B cell (primary cell): ENCODE results near the gene AKT2. TPM values are rescaled to one million over a fixed set of nuclear protein-coding genes. Genes with fewer than 3 reads are reported as not detected.

Source experiments
- ATAC-seq: fragments of 200-7000 bp; cut with Tn5 transposase; one replicate; pipeline ENCODE4 v1.10.0; 2021; ENCODE audit warnings: low read depth, mild to moderate bottlenecking, moderate number of reproducible peaks, moderate library complexity
- CTCF ChIA-PET: fragments of 350-600 bp; sonication (Branson Sonifier 250); formaldehyde crosslinking; loops from one replicate; lab custom pipeline; 2021; ENCODE audit warnings: antibody characterized with exemption, inconsistent platforms; lab: Charles Lee
- POLR2A ChIA-PET: fragments of 350-600 bp; sonication (Branson Sonifier 250); formaldehyde crosslinking; loops from one replicate; lab custom pipeline; 2021; ENCODE audit warnings: antibody characterized with exemption; lab: Charles Lee
- DNase-seq: peaks from one replicate; pipeline ENCODE4 v3.0.0; 2013
- H2AFZ ChIP-seq: 2 replicates; pipeline ENCODE4 v1.6.1; 2012; ENCODE audit warnings: mild to moderate bottlenecking, low read depth, low read length; ENCODE audit not compliant: insufficient read depth, poor library complexity, severe bottlenecking
- H3K27ac ChIP-seq, 2 donors: 1 replicate in 1 of 2; 2 replicates in 1 of 2; pipeline ENCODE4 v1.5.1; 2012 to 2013; ENCODE audit warnings: low read length in 2 of 2, mild to moderate bottlenecking in 2 of 2, moderate library complexity in 1 of 2
- H3K27me3 ChIP-seq, 4 experiments: fragments of 200-600 bp in 1 of 4; sonication (generic) in 1 of 4; replicated peaks in 1 of 4; 1 replicate in 2 of 4; 2 replicates in 2 of 4; pipeline versions ENCODE4 v1.6.1 to v1.7.0; 2013 to 2016; ENCODE audit warnings: low read length in 3 of 4, mild to moderate bottlenecking in 2 of 4, mixed read lengths in 1 of 4, moderate library complexity in 1 of 4; ENCODE audit not compliant: insufficient read depth in 4 of 4, control insufficient read depth in 3 of 4; ENCODE audit errors: control extremely low read depth in 1 of 4
- H3K36me3 ChIP-seq, 2 experiments: replicated peaks in 1 of 2; 1 replicate in 1 of 2; 2 replicates in 1 of 2; pipeline versions ENCODE4 v1.6.1 to v1.7.1; 2013; ENCODE audit warnings: low read length in 1 of 2; ENCODE audit not compliant: insufficient read depth in 2 of 2, control insufficient read depth in 1 of 2; ENCODE audit errors: control extremely low read depth in 1 of 2, extremely low read depth in 1 of 2
- H3K4me1 ChIP-seq, 2 donors: fragments of 200-600 bp in 1 of 2; sonication (generic) in 1 of 2; 1 replicate in 1 of 2; 2 replicates in 1 of 2; pipeline versions ENCODE4 v1.5.1 to v1.6.1; 2013 to 2017; ENCODE audit warnings: low read length in 2 of 2; ENCODE audit not compliant: control insufficient read depth in 2 of 2, insufficient read depth in 2 of 2
- H3K4me2 ChIP-seq: replicated peaks from 2 replicates; pipeline ENCODE3; 2012; ENCODE audit warnings: mild to moderate bottlenecking, low read depth, low read length; ENCODE audit not compliant: poor library complexity, severe bottlenecking
- H3K4me3 ChIP-seq, 5 experiments: fragments of 200-600 bp in 1 of 5; sonication (generic) in 1 of 5; 1 replicate in 3 of 5; 2 replicates in 2 of 5; pipeline versions ENCODE4 v1.5.1 to v1.7.0; 2011 to 2016; ENCODE audit warnings: low read length in 4 of 5, mild to moderate bottlenecking in 4 of 5, low read depth in 2 of 5, control low read depth in 1 of 5, moderate library complexity in 1 of 5; ENCODE audit not compliant: insufficient read depth in 1 of 5; ENCODE audit errors: control extremely low read depth in 1 of 5, extremely low read depth in 1 of 5
- H3K79me2 ChIP-seq: fragments of 200-600 bp; sonication (generic); one replicate; pipeline ENCODE4 v1.6.0; 2016; ENCODE audit warnings: low read length; ENCODE audit not compliant: control insufficient read depth, insufficient read depth
- H3K9ac ChIP-seq: fragments of 200-600 bp; sonication (generic); 2 replicates; pipeline ENCODE4 v1.6.1; 2017; ENCODE audit warnings: mild to moderate bottlenecking, low read length, moderate library complexity
- H3K9me3 ChIP-seq, 3 donors: one replicate each; pipeline versions ENCODE4 v1.6.1 to v1.7.1; 2013; ENCODE audit warnings: low read length in 2 of 3; ENCODE audit not compliant: control insufficient read depth in 2 of 3, insufficient read depth in 1 of 3; ENCODE audit errors: control extremely low read depth in 1 of 3
- H4K20me1 ChIP-seq: 2 replicates; pipeline ENCODE4 v1.6.0; 2012; ENCODE audit warnings: mild to moderate bottlenecking, low read length; ENCODE audit not compliant: insufficient read depth, control insufficient read depth, poor library complexity, severe bottlenecking
- H3K27ac Mint-ChIP-seq: one replicate; pipeline ENCODE4 v1.8.0; 2021; ENCODE audit warnings: mixed read lengths
- H3K27me3 Mint-ChIP-seq: one replicate; pipeline ENCODE4 v1.8.0; 2021; ENCODE audit warnings: mixed read lengths
- H3K4me1 Mint-ChIP-seq: one replicate; pipeline ENCODE4 v1.8.0; 2021; ENCODE audit warnings: mixed read lengths
- H3K4me3 Mint-ChIP-seq: one replicate; pipeline ENCODE4 v1.8.0; 2021; ENCODE audit warnings: mixed read lengths
- H3K9me3 Mint-ChIP-seq: one replicate; pipeline ENCODE4 v1.8.0; 2022; ENCODE audit warnings: mixed read lengths; ENCODE audit not compliant: insufficient read depth
- CTCF ChIP-seq: fragments of 200-600 bp; IDR thresholded peaks from one replicate; pipeline ENCODE4 v1.8.0; 2022; ENCODE audit warnings: antibody characterized with exemption, mild to moderate bottlenecking
- EZH2 ChIP-seq: IDR thresholded peaks from 2 replicates; pipeline ENCODE4 v1.6.1; 2012; ENCODE audit warnings: borderline replicate concordance, low read depth, mild to moderate bottlenecking, moderate library complexity, low read length; ENCODE audit not compliant: insufficient read depth, poor library complexity, severe bottlenecking
- WGBS: methylation state at CpG from one replicate; pipeline ENCODE4 v1.1.5; 2013; ENCODE audit warnings: missing lambda C conversion rate; ENCODE audit not compliant: insufficient coverage; 5-methylcytosine and 5-hydroxymethylcytosine counted together
- intact Hi-C: fragments of 100-400 bp; cut with micrococcal nuclease; formaldehyde crosslinking; loops from one replicate; pipeline ENCODE4 v1.10.0; 2022
- polyA plus RNA-seq: library from polyadenylated mRNA; depleted of rRNA; stranded (reverse); fragments of >200 nt; gene quantifications from 2 replicates; pipeline ENCODE4 v1.2.3, GENCODE V29; 2012
- total RNA-seq, 2 donors: library from RNA; stranded (reverse); fragments of 120-200 nt in 1 of 2; gene quantifications; 1 replicate in 1 of 2; 2 replicates in 1 of 2; pipeline versions ENCODE4 v1.2.3 to v1.2.4, GENCODE V29; 2013 to 2022

AKT2 gene
- total and polyA plus RNA-seq, 2 donors (not counting 1 experiment from before 2014, with no cell fraction given): 195 to 243 TPM

DNA sequence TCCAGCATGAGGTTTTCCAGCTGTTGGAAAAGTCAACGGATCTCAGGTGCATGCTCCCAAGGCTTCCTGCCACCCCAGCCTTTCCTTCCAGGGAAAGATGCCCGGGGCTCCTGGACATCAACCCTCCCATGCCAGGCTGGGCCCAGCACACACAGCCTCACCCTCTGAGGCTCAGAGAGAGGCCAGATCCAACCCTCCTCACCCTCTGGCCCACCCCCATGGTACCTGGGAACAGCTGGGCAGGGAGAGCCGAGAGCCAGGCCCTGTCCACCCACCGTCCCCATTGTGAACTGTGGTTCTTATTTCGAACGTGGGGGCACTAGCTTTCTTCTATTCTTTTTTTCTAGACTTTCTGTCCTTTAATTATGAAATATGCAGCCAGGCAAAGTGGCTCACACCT, 48.8 kb downstream of the AKT2 start:
- DNase-seq: no peak
- Mint-ChIP-seq H3K27me3 (no peaks in the 10 kb centered on the region), H3K27ac (no peak overlapping the region), H3K9me3 (no peaks in the 10 kb centered on the region), H3K4me1 (no peaks in the 10 kb centered on the region), H3K4me3 (no peak overlapping the region)
- H3K79me2 ChIP-seq: no peaks in the 10 kb centered on the region
- H3K27me3 ChIP-seq: no peaks in the 10 kb centered on the region
- H4K20me1 ChIP-seq: peaks cover 29% of the 10 kb centered on the region
- 97% methylated on average over 4 of the region's 6 CpGs for WGBS
- TF ChIP-seq EZH2 (no peak), CTCF (no peak)
- no peak overlapping the region for H3K9ac ChIP-seq
- no peak overlapping the region for H2AFZ ChIP-seq
- no peak for ATAC-seq
- no peaks in the 10 kb centered on the region for H3K9me3 ChIP-seq
- H3K36me3 ChIP-seq: peaks cover 2 to 81% of the 10 kb centered on the region in 2 experiments
- ChIA-PET POLR2A (no interaction called here), CTCF (no interaction called here)
- H3K4me2 ChIP-seq: no peak overlapping the region
- H3K27ac ChIP-seq: no peak overlapping the region
- no peak overlapping the region for H3K4me3 ChIP-seq
- H3K4me1 ChIP-seq: no peaks in the 10 kb centered on the region
- intact Hi-C loops: no loop called here

DNA sequence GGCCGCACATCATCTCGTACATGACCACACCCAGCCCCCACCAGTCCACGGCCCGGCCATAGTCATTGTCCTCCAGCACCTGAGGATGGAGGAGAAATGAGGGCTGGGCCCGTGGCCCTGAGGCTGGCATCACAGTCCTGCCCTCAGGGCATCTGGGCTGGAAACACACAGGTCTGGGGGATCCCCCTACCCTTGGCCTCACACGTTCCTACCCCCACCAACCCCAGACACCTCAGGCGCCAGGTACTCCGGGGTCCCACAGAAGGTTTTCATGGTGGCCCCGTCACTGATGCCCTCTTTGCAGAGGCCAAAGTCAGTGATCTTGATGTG, 49.2 kb downstream of the AKT2 start:
- Mint-ChIP-seq H3K4me3 (no peak overlapping the region), H3K27me3 (no peaks in the 10 kb centered on the region), H3K4me1 (no peaks in the 10 kb centered on the region), H3K9me3 (no peaks in the 10 kb centered on the region), H3K27ac (no peak overlapping the region)
- ChIA-PET CTCF (no interaction called here), POLR2A (no interaction called here)
- H3K27ac ChIP-seq: no peak overlapping the region
- no peak for ATAC-seq
- H2AFZ ChIP-seq: no peak overlapping the region
- H3K36me3 ChIP-seq: peaks cover 0 to 77% of the 10 kb centered on the region in 2 experiments
- no peaks in the 10 kb centered on the region for H3K9me3 ChIP-seq
- no peak overlapping the region for H3K4me3 ChIP-seq
- no peaks in the 10 kb centered on the region for H3K4me1 ChIP-seq
- no peak overlapping the region for H3K4me2 ChIP-seq
- intact Hi-C loops: no loop called here
- TF ChIP-seq EZH2 (no peak), CTCF (no peak)
- peaks cover 29% of the 10 kb centered on the region for H4K20me1 ChIP-seq
- no peak overlapping the region for H3K9ac ChIP-seq
- DNase-seq: no peak
- H3K27me3 ChIP-seq: no peaks in the 10 kb centered on the region
- WGBS: 97% methylated on average over 5 of the region's 9 CpGs
- no peaks in the 10 kb centered on the region for H3K79me2 ChIP-seq
